Measurements from ENCODE around the gene MOCS2. TPM values are rescaled to one million over a fixed set of nuclear protein-coding genes. Genes with fewer than 3 reads are reported as not detected.

Gene MOCS2, protein sequence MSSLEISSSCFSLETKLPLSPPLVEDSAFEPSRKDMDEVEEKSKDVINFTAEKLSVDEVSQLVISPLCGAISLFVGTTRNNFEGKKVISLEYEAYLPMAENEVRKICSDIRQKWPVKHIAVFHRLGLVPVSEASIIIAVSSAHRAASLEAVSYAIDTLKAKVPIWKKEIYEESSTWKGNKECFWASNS
- 10 to 100 TPM; 11.8 to 49.5 (median 41.3) TPM for total RNA-seq

DNA sequence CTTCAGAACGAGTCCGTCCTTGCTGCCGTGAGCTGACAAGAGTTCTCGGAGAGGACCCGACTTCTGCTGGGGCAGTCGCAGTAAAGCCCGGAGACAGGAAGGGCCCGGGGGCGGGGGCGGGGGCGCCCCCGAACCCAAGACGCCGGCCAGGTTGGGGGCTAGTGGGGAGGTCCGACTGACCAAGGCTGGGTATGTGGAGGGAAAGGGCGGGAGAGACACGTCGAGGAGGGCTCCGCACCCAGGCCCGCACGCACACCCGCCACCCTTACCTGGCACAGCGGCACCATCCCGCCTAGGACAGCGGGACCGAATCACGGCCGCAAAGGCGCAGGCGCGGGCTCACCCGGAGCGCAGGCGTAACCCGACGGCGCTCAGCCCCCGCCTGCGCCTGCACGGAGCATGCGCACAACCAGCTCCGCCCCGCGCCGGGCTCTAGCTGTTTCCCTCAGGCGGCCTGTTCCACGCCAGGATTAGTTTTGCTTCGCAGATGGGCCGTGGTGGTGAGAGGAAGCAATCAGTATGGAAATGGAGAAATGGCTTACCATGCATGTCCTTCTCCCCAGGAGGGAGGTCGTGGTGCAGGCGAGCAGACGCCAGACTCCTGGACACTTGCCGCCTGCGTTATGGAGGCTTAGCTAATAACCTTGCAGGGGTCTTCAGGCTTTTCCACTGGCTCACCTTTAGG is at the start of gene MOCS2:
MOCS2 (minus strand) TSS at position 315 of the 685 bp plus-strand sequence. CDS start 2,583 bp downstream, outside the sequence.
- TF ChIP-seq POLR2A (IDR thresholded peaks at IDR 0.05) = peak; percentile 74 to 86
- TF ChIP-seq, protein P1, sequence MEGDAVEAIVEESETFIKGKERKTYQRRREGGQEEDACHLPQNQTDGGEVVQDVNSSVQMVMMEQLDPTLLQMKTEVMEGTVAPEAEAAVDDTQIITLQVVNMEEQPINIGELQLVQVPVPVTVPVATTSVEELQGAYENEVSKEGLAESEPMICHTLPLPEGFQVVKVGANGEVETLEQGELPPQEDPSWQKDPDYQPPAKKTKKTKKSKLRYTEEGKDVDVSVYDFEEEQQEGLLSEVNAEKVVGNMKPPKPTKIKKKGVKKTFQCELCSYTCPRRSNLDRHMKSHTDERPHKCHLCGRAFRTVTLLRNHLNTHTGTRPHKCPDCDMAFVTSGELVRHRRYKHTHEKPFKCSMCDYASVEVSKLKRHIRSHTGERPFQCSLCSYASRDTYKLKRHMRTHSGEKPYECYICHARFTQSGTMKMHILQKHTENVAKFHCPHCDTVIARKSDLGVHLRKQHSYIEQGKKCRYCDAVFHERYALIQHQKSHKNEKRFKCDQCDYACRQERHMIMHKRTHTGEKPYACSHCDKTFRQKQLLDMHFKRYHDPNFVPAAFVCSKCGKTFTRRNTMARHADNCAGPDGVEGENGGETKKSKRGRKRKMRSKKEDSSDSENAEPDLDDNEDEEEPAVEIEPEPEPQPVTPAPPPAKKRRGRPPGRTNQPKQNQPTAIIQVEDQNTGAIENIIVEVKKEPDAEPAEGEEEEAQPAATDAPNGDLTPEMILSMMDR (IDR thresholded peaks at IDR 0.05) = peak in 2 of 4 experiments; percentile 6 to 12
- Histone ChIP-seq H3K4me1 (no peaks in the 10 kb centered on the region), H3K4me3 (peak within 1 kb of the TSS; percentile 67 to 91), H3K9me3 (no peaks in the 10 kb centered on the region), H3K27me3 (no peaks in the 10 kb centered on the region), H3K27ac (peak within 1 kb of the TSS; percentile 83 to 84), H3K36me3 (no peaks in the 10 kb centered on the region)
- DNase-seq = peak; percentile 86 to 91
- intact Hi-C loops (cut with DNase I; ENCODE audit: low total_unique reads) = no loop called here

DNA sequence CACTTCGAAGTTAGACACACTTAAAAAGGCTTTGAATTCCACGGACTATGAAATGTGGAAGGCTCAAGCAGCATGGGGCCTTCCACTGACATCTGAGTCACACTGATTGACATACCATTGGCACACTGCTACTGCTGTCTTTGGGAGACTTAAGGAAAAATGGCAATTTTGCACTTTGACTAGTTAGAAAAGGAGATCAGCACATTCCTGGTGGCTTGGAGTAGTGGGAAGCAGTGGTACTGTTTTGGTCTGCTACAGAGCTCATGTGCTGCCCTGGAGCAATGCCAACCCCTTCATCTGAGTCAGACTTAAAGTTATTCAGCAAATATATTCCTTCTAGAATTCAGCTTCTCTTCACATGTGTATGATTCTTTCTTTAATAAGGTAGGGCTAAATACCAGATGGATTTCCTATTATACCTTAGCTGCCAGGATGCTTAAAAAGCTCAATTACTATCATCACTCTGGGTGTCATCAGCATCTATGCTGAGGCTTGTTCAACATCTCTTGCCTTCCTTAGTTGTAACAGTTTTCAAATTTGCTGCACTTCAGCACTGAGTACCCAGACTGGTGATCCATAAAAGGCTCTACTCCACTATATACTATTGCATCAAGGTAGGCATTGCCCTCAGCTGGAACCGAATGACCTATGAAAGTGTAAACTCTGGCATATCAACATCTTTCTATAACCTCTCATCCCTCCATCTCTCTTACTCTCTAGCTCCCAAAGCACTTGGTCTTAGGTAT is 42.3 kb upstream of the MOCS2 start:
- peak in 1 of 2 donors; percentile 31 for DNase-seq
- no peaks in the 10 kb centered on the region for H3K27me3 ChIP-seq
- H3K27ac ChIP-seq = no peak overlapping the region
- H3K4me1 ChIP-seq = no peaks in the 10 kb centered on the region
- no peak overlapping the region for H3K4me3 ChIP-seq
- intact Hi-C loops (cut with DNase I; ENCODE audit: low total_unique reads) = no loop called here
- H3K9me3 ChIP-seq = no peaks in the 10 kb centered on the region
- H3K36me3 ChIP-seq = no peaks in the 10 kb centered on the region
- TF ChIP-seq, protein P1 (IDR thresholded peaks at IDR 0.05) = no peak
- no peak for TF ChIP-seq POLR2A (IDR thresholded peaks at IDR 0.05)

DNA sequence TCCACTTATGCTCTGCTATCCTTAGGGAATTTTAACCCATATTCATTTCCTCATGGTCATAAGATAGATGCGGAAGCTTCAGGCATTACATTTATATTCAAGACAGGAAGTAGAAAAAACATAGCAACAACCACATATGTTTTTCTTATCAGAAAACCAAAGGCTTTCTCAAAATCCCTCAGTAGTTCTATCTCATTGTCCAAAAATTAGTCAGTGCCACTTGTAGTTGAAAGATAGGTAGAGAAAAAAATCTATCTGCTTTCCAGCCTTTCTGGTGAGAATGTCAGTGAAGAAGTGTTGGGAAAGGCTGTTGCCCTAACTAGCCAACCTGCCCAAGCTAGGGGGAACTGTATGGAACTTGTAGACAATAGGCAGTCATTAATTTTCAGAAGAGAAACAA is 23.5 kb upstream of the MOCS2 start:
- intact Hi-C loops (cut with DNase I; ENCODE audit: low total_unique reads) = no loop called here

DNA sequence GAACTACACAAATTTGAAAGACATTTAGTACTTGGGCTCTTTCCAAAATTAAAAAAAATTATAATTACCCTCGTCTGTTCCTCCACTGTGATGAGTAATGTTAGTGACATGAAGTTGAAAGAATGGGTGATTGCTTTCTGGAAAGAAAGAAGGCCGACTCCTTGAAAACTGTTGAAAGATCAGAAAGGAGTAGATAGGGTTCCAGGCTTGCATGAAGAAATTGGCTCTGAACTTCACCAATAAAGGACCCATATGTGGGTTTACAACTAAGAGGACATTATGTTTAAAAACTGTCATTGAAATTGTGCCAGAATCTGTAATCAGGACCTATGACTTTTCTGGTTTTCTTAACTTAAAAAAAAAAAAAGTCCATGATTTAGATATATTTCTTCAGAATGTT is 20.7 kb upstream of the MOCS2 start:
- no peaks in the 10 kb centered on the region for H3K27me3 ChIP-seq
- no peak overlapping the region for H3K4me3 ChIP-seq
- no peaks in the 10 kb centered on the region for H3K36me3 ChIP-seq
- H3K27ac ChIP-seq = no peak overlapping the region
- TF ChIP-seq POLR2A (IDR thresholded peaks at IDR 0.05) = no peak
- TF ChIP-seq, protein P1 (IDR thresholded peaks at IDR 0.05) = no peak
- DNase-seq = no peak
- no peaks in the 10 kb centered on the region for H3K4me1 ChIP-seq
- H3K9me3 ChIP-seq = no peaks in the 10 kb centered on the region
- intact Hi-C loops (cut with DNase I; ENCODE audit: low total_unique reads) = no loop called here

More for the DNA sequence above, 23.5 kb upstream of the MOCS2 start:
- TF ChIP-seq POLR2A (IDR thresholded peaks at IDR 0.05) = no peak
- TF ChIP-seq, protein P1 (IDR thresholded peaks at IDR 0.05) = no peak
- H3K4me1 ChIP-seq = no peaks in the 10 kb centered on the region
- DNase-seq = no peak
- H3K4me3 ChIP-seq = no peak overlapping the region
- H3K27ac ChIP-seq = no peak overlapping the region
- H3K9me3 ChIP-seq = no peaks in the 10 kb centered on the region
- H3K27me3 ChIP-seq = no peaks in the 10 kb centered on the region
- H3K36me3 ChIP-seq = no peaks in the 10 kb centered on the region

DNA sequence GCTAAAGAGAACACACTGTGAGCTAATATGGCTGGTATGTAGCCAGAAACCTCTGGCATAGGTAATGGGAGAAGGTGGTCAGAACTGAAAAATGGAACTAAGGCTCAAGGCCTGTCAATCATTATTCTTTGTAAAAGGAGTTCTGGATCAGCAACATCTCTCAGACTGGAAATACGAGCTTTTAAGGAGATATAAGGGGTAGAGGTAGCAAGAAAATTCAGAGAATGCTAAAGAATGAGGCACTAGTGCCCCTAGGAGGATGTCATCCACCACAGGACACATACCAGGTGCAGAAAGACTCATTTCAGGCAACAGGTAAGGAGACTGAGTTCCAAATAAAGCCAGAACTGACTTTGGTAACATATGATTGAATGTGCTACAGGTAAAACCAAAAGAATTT is 18.9 kb upstream of the MOCS2 start:
- H3K36me3 ChIP-seq = no peaks in the 10 kb centered on the region
- DNase-seq = no peak
- H3K27ac ChIP-seq = no peak overlapping the region
- H3K27me3 ChIP-seq = no peaks in the 10 kb centered on the region
- H3K4me1 ChIP-seq = no peaks in the 10 kb centered on the region
- no peak for TF ChIP-seq POLR2A (IDR thresholded peaks at IDR 0.05)
- TF ChIP-seq, protein P1 (IDR thresholded peaks at IDR 0.05) = no peak
- no peak overlapping the region for H3K4me3 ChIP-seq
- intact Hi-C loops (cut with DNase I; ENCODE audit: low total_unique reads) = no loop called here
- H3K9me3 ChIP-seq = no peaks in the 10 kb centered on the region

All from uterus (tissue), 4 donors.